HG02763 (cell line): ENCODE data around the gene PPFIA2.

Source experiments
- ATAC-seq: cut with Tn5 transposase; IDR thresholded peaks from one replicate; pipeline ENCODE4 v1.9.1; 2021; ENCODE audit warnings: mild to moderate bottlenecking, moderate library complexity; ENCODE audit not compliant: unreplicated experiment

PPFIA2 gene

DNA sequence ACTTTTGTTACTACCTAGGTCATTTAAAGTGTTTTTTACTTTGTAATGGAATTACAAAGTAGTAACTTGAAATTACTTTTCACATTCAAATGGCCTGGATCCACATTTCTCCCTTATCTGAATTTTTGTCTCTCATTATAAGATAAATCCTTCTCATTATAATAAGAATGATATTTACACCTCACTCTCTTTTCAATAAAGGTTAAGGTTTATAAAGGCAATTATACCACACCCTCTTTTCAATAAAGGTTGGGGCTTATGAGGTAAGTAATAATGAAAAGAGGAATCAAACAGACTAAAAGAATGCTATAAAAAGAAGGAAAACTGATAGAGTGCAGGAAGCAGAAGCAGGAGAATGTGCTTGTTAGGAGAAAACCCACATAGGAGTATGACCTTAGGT, 470.5 kb downstream of the PPFIA2 start:
- no peak for ATAC-seq

DNA sequence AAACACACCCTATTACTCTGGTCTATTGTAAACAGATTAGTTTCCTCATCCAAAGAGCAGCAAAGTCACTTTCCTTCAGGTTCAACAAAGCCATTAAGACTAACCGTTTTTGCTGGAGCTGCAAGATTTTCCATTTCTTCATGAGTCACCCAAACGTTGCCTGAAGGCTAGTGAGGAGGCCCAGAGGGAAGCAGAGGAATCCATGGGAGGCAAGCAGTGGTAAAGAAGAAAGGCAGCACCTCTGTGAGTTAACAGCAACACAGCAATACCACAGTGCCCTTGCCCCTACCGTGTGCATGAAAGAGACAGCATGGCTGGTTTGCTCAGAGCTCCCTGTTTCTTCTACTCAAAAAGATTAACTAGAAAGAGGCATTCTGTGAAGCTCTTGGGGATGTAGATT, 475.0 kb downstream of the PPFIA2 start:
- ATAC-seq, result no peak

DNA sequence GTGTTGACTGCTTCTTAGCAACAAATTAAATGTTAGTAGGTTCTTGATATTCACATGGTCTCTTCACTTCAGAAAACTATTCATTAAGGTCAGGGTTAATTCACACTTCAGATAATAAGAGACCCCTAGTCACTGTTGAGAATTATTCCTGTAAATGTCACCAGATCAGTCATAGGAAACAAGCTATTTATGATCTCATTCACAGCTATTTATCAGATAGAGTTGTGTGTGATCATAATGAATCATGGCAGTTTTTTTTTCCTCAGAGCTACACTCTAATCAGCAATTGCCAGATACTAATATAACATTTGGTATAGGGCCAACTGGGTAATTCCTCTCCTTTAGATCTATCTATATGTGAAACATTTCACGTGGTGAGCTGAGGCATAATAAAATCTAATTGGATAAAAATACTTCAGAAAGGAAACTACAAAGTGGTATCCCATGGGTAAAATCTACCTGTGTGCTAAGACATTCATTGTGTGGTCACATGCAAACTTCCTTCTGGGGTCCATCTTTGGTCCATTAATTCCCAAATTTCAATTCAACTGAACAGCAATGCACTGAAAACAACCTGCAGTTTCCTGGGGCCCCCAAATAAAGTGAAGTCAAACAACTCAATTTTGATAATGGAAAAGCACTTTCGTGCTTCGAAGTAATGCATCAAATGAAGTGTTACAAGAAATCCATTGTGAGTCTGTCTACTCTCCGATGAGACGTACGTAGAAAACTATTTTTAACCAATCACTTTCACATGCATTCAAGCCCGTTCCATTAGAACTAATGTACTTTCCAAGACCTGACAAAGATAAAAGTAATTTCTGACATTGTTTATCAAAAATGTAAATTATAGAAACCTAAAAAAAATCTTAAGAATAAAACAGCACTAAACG, 484.3 kb downstream of the PPFIA2 start:
- no peak for ATAC-seq

DNA sequence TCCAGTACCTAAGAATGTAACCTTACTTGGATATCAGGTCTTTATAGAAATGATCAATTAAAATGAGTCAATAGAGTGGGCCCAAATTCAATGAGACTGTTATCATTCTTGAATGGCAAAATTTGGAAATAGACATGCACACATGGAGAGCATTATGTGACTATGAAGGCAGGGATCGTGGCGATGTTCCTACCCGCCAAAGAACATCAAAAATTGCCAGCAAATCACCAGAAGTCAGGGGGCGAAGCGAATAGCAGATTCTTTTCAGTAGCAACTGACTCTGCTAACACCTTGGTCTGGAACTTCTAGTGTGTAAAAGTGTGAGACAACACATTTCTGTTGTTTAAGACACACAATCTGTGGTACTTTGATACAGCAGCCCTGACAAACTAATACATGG, 488.8 kb downstream of the PPFIA2 start:
- no peak for ATAC-seq

DNA sequence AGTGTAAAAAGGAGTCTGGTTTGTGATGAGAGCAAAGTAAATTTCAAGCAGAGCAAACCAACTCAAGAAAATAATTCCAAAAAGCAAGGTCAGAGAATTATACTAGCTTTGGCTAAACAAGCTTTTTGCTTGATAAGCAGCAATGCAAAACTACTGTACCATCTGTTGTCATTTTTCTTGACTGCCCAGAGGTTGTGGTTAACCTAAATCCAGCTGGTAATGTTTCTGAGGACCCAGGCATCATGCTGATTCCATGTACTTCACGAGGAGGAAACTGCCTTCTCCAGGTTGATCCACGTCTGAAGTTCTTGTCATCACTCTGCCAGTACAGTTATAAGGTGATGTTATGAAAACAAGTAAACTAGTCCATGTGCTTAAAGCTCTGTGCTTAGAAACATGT, 496.1 kb downstream of the PPFIA2 start:
- ATAC-seq, result no peak

DNA sequence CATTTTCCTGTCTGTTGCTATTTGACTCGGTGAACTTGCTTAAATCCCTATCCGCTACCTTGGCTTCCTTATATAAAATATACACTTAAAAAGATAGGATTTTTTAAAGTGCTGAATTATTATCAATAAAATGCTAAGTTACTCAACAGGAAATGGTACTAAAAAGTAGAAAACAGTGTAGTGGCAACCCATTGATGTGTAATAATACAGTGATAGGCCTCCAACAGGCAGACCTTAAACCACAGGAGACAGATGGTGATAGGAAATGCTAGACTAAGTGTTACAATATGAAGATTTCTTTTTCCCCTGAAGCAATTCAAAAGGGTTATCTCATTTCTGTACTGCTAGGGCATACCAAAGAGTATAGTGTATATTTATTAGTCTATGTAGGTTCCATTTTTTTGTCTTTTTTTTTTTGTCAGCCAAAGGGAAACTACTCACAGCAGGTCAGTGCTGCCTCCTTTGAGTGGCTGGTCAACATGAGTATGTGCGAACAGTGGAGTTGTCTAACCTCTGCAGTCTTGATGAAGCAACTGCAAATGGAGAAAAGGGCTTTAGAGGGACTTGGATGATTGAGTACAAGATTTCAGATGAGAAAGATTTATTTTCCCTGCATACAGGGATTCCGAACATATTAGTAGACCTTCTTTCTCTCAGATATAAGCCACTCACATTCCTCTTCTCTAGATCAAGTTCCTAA, 497.5 kb downstream of the PPFIA2 start:
- no peak for ATAC-seq

DNA sequence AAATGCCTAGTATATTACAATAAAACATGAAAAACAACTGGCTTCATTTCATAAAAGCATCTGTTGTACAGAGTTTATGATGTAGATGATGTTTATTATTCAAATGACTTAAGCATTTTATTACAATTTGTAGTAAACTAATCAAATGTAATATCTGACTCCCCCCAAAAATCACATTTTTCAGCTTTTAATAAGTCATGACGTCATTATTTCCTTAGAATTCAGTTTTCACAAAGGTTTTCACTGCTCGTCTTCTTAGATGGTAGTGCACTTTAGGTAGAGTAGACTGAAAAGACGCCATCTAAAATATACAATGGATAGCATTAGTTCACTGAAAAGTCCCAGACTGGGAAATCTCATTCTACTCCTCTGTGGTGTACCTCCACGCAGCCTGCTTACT, 499.8 kb downstream of the PPFIA2 start:
- ATAC-seq, result no peak

DNA sequence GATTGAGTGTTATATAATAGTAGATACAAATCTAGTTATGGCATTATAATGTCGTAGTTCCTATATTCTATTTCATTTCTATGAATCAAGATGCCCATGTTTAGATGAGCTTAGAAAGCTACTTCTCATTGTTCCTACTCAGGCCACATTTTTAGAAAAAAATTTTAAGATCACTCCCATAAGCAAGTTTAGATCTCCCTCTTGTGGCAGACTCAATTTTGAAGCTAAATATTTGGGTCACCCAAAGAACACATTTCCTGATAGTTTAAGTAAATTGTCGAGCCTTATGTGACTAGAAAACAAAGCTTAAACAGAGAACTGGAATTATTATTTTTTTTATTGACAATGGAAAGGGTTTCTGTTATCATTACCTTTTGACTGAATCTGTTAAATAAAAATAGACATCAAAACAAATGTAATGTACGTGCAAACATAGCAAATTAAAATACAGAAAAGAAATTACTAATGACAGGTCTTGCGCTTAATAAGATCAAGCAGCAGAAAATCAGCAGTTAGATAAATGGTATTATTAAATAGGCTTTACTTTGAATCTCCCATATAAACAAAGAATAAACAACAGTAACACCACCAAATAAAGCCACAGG, 501.1 kb downstream of the PPFIA2 start:
- ATAC-seq, result no peak

DNA sequence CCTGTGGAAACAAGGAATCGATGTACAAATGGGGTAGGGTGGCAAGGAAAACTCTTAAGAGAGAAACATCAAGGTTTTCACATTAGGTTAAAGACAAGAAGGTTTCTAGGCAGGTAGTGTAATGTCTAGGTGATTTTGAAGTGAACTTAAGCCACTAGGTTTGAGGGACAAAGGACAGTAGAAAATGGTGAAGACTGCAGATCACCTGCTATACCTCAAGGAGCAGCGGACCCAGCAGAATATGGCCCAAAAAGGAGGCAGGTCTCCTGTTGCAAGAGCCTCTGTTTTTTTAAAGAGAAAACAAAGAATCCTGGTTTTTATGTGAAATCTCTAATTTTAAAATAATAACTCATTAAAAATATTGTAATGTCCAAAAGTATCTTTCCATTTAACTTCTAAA, 503.2 kb downstream of the PPFIA2 start:
- no peak for ATAC-seq

DNA sequence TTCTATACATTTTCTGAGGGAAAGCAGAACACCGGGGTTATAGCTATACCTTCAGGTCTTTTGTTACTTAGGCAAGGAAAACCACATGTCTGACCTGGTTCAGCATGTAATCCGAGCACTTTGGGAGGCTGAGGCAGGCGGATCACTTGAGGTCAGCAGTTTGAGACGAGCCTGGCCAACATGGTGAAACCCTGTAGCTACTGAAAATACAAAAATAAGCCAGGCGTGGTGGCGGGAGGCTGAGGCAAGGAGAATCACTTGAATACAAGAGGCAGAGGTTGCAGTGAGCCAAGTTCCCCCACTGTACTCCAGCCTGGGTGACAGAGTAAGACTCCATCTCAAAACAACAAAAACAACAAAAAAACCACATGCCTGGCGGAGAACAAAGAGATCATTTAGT, 503.7 kb downstream of the PPFIA2 start:
- no peak for ATAC-seq

DNA sequence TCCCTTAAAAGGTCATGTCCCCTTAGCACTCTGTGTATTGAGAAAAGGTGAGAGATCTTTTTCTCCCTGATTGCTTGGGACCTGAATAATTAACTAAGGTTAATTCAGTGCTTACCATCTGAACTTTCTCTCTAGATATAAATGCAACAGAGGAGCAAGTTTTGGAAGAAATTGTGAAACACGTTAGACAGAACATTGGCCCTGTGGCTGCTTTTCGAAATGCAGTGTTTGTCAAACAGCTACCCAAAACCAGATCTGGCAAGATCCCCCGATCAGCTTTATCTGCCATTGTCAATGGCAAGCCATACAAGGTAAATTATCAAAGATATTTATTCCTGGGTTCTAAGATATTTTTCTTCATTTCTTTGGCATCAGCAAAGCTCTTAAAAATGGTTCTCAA, 505.8 kb downstream of the PPFIA2 start:
- no peak for ATAC-seq

DNA sequence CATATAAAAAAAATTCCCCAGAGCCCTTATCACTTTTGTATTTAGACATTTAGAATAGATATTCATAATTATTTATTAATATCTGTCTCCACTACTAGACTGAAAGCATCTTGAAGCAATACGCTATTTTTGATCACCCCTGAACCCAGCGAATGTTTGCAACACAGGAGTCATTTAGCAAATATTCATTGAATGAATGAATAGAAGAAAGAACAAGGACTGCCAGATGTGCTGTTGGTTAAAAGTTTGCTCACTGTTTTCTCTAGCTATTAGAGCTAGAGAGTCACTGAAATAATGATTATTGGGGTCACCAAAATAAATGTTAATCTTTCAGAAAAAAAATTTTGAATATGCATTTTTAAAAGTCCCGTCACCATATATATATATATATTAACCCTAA, 506.9 kb downstream of the PPFIA2 start:
- no peak for ATAC-seq

DNA sequence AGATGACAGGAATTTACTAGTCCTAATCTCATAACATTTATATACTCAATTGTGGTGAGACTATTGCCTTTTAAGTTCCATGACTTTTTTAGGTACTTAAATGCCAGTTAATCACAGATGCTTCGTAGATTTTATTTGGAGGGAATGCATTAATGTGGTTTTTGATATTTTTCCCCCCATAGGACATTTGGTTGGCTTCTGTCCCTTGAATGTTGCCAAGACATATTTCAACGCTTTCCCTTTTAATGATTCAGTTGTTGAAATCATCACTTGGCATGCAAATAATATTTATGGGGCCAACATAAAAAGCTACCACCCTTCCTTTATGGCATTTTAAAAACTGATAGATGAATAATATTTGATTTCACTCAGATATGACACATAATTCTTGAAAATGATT, 509.2 kb downstream of the PPFIA2 start:
- no peak for ATAC-seq

DNA sequence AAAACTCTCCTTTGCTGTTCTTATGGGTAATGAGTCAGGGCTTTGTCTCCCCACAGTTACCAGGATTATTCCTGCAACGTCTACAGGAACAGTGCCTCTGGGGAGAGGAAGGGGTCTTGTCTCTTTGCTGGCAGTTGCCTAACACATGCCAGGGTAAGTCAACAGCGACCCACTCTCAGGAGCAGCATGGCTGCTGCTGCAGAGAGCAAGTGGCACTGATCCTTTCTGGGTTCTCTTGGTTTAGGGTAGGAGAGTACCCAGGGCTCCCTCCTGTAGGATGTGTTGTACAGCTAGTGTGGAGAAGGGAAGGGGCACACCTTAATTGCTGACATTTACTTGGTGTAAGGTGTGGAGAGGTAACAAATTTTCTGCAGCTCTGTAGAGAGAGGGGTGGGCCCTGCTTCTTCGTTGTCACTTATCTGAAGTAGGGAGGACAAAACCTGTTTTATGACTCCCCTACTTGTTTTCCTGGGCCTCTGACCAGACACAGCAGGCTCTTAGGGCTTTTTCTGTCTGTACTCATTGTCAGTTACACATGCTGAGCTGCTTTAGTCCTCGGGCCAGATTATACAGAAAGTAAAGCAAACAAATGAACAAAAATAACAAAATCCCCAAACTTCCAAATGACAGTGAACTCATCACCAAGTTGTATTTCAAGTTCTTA, 513.1 kb downstream of the PPFIA2 start:
- ATAC-seq, result no peak

DNA sequence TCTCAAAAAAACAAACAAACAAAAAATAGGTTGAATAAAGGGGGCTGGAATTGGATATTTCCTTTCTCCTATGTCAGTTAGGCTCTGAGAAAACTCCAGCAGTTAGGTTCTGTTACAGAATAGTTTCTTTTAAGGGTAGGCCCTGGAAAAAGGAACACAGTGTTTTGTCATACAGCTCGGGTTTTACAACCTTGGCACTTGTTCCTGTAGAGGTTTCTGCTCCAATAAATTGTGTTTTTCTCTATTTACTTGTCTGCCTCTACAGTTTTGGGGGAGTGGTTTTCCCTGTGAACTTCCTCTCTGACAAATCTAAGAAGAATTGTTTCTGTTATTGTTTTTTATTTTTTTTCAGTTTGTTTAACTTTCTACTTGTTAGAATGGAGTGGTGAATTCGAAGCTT, 513.7 kb downstream of the PPFIA2 start:
- ATAC-seq, result no peak

DNA sequence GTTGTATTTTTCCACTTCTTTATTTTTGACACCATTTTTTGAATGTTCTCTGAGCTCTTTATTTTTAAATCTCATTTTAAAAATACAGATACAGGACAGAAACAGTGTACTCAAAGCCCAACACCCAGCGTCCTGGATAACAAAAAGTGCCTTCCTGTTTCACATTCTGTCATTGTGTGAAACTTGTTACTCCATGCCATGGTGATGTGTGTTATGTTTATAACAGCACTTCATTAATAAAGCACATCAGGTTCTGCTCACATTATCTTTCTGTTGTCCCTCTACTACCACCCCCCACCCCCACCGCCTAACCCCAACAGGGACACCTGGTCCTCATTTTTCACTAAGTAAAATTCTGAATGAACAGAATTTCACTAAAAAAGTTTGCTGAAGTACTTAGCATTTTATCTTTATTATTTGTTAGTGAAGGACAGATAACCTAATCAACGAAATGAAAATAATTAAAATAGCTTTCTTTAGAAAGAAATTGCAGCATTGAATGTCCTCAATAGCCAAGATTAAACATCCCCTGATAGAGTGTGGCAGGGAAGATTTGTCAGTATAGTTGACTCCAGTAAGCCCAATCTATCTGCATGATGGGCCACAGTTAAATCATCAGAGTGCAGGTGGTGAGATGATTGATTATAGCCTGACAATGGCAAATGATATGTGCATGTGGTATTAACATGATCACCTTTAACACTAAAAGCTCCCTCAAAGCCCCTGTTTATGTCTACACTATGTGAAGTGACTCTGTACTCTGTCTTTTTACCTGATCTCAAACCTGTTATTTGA, 527.4 kb downstream of the PPFIA2 start:
- ATAC-seq, result no peak

DNA sequence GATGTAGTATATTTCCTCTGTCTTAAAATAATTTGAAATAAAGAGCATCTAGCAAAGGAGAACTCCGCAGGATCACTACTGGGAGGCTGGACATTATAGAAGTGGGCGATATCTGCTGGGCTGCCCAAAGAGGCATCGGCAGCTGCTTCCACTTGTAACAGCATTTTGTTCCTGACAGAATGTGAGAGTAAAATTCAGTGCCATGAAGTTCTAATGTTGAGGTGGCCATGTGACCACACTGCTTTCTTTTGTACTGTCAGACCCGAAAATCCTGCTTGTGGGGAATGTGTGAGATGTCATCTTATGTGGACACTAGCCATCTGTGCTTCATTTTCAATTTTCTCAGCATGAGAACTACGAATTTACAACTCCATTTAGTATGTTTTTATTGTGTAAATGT, 529.4 kb downstream of the PPFIA2 start:
- no peak for ATAC-seq

DNA sequence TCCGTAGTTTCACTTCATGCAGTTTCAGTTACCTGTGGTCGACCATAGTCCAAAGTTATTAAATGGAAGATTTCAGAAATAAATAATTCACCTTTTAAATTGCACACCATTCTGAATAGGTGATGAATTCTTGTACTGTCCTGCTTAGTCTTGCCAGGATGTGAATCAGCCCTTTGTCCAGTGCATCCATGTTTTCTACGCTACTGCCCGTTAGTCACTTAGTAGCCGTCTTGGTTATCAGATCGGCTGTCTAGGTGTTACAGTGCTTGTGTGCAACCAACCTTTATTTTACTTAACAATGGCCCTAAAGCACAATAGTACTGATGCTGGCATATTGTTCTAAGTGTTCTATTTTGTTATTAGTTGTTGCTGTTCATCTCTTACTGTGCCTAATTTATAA, 534.5 kb downstream of the PPFIA2 start:
- no peak for ATAC-seq

DNA sequence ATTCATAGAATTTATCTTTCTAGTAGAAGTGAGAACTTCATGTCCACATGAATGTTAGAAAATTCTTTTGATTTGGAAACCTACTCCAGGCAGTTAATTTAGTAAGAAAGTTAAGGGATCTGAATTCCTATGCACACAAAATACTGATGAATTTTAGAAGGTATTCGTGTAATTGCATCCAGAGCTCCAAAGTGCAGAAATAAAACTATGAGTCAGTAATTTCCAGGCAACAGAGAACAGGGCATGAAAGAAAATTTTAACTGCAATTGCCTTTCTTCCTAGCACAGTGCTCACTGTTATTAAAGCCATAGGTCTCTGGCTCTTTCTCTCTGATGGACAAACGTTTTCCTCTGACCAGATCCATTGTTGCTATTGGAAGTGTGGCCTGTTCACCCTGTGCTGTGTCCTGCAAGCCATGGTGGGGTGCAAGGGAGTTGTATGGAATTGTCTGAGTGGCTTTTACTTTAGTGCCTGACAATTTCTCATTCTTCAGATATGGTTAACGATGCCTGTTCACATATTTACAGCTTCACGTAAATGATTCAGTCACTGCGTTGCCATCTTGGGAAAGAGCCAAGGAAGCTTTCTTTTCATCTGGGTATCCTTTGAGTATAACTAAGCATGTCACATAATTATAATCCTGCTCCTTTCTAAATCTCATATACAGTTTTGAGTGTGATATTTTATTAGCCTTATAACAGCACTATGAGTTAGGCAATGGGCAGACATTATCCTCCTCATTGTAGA, 536.1 kb downstream of the PPFIA2 start:
- ATAC-seq, result no peak

DNA sequence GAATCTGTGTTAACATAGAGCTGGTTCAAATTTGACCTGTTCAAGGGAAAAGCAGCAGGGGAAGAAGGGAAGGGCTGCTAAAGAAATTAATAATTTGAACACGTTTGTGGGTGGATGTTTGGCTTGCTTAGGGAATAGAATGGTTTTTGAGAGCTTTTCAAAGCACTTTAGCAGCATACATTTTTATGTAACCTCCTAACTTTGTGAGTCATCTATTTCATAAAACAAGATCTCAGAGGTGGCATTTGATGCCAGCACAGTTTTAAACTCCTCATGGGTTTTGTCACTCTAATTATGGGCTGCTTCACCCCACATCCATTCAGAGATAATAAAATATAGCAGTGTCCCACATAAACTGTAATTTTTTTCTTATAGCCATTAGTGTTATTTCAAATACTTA, 537.5 kb downstream of the PPFIA2 start:
- no peak for ATAC-seq
